ENCODE results near the gene MYO6. TPM values are rescaled to one million over a fixed set of nuclear protein-coding genes. Genes with fewer than 3 reads are reported as not detected.
A peak's percentile ranks its signal among the peaks of the same experiment; 100 is the strongest.
"Not testable (repeated sequence)": the region's sequence is repeated elsewhere in the genome, so short reads cannot be mapped to it uniquely, and the experiment has no call there.

MYO6 gene
- total RNA-seq, result 1 to 10 TPM; 4.3 to 4.6 TPM

DNA sequence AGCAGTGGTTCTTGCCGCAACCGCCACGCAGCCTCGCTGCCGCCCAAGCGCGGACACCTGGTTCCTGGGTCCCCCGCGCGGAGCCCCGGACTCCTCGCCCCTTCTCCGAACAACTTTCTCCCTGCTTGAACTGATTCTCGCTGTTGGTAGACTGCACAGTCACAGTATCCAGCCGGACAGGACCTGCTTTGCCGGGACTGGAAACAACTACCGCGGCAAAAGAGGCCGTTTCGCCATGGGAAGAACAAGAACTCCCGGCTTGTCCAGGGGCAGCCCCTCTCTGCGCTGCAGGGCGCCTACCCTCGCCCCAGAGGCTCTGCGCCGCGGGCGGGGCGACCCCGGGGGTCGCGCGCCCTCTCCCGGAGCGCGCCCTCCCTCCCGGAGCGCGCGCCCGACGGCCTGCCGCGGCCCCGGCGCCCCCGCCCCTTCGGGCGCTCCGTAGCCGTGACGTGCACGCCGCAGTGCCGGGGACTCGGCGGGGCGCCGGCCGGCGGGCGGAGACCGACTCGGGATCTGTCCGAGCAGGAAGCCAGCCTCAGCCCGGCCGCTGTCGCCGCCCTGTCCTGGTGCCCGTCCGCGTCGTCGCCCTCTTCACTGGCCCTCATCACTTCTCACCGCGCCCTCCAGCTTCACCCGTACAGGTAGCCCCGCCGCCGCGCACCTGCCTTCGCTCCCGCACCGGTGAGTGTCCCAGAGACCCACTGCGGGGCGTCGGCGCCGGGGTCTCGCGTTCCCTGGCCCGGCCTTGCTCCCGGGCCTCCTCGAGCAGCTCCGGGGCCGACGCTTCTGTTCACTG lies at the start of gene MYO6:
TSS of gene MYO6 (plus strand) at position 497 of the 796 bp plus-strand sequence. CDS start 68,309 bp downstream, outside the sequence.
- peaks cover 28% of the 10 kb centered on the region for H3K27me3 Mint-ChIP-seq
- H3K4me1 Mint-ChIP-seq, result peaks cover 14% of the 10 kb centered on the region
- peak within 1 kb of the TSS; percentile 80 for H3K4me3 Mint-ChIP-seq
- H3K9me3 Mint-ChIP-seq, result no peaks in the 10 kb centered on the region
- ChIA-PET POLR2A (interaction anchor here (1.0 kb wide), 1 partner anchor 146 kb away, joined by 3 read pairs; no protein-coding TSS in a partner anchor), CTCF (no interaction called here)
- no peak within 1 kb of the TSS for H3K27ac Mint-ChIP-seq
- DNase-seq, result peak; percentile 55
- H3K36me3 Mint-ChIP-seq (ENCODE audit: low read depth), result no peaks in the 10 kb centered on the region

DNA sequence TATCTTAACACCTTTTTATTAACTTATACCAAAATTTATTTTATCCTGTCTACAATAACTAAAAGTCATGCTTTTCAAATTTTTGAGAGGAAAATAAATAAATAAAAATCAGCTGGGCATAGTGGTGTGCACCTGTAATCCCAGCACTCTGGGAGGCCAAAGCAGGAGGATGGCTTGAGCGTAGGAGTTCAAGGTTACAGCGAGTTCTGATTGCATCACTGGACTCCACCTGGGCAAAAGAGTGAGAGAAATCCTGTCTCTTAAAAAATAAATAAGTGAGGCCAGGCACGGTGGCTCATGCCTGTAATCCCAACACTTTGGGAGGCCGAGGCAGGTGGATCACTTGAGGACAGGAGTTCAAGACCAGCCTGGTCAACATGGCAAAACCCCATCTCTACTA lies 40.7 kb upstream of the MYO6 start:
- H3K27me3 Mint-ChIP-seq, H3K4me3 Mint-ChIP-seq, CTCF ChIA-PET, H3K9me3 Mint-ChIP-seq, H3K27ac Mint-ChIP-seq, POLR2A ChIA-PET, DNase-seq, H3K4me1 Mint-ChIP-seq: not testable (repeated sequence)
- H3K36me3 Mint-ChIP-seq (ENCODE audit: low read depth), result peaks cover 39% of the 10 kb centered on the region

GRCh38 chr6:75711173-75711572 lies 37.9 kb upstream of the MYO6 start:
- DNase-seq, result no peak
- POLR2A ChIA-PET, result no interaction called here
- CTCF ChIA-PET, result no interaction called here
- Mint-ChIP-seq H3K36me3 (ENCODE audit: low read depth) (peaks cover 39% of the 10 kb centered on the region), H3K4me1 (no peaks in the 10 kb centered on the region), H3K27ac (no peak overlapping the region), H3K4me3 (no peak overlapping the region), H3K9me3 (no peaks in the 10 kb centered on the region), H3K27me3 (no peaks in the 10 kb centered on the region)

DNA sequence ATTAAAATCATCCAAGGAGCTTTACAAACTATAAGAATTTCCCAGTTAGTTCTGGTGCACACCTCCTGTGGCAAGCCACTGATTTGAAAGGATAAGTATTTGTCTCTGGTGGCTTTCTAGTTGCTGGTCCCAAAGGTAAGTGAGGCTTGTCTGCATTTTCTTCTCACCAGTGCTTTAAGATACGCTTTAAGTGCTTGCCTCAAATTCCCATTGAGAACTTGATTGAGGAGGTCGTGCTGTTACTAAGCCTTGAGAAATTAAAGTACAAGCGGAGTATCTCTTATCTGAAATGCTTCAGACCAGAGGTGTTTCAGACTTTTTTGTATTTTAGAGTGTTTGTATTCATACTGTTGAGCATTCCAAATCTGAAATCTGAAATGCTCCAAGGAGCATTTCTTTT lies 29.9 kb upstream of the MYO6 start:
- Mint-ChIP-seq H3K4me1 (no peaks in the 10 kb centered on the region), H3K9me3 (no peaks in the 10 kb centered on the region), H3K4me3 (no peak overlapping the region), H3K27ac (no peak overlapping the region), H3K36me3 (ENCODE audit: low read depth) (peaks cover 16% of the 10 kb centered on the region), H3K27me3 (no peaks in the 10 kb centered on the region)
- ChIA-PET POLR2A (no interaction called here), CTCF (no interaction called here)
- DNase-seq, result no peak

DNA sequence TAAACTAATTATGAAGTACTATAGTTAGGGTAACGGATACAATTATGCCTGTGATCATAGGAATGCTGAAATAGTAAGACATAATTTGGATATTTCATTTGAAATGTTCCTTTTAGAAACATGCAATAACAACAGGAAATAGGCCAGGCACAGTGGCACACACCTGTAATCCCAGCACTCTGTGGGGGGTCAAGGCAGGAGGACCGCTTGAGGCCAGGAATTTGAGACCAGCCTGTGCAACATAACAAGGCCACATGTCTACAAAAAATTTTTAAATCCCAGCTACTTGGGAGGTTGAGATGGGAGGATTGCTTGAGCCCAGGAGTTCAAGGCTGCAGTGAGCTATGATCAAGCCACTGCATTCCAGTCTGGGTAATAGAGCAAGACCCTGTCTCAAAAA lies 25.7 kb upstream of the MYO6 start:
- no peak overlapping the region for H3K4me3 Mint-ChIP-seq
- POLR2A ChIA-PET, result no interaction called here

GRCh38 chr6:75727206-75727605 lies 21.8 kb upstream of the MYO6 start:
- H3K9me3 Mint-ChIP-seq, result no peaks in the 10 kb centered on the region
- no peak overlapping the region for H3K4me3 Mint-ChIP-seq
- H3K4me1 Mint-ChIP-seq, result no peaks in the 10 kb centered on the region
- H3K27ac Mint-ChIP-seq, result no peak overlapping the region
- no peaks in the 10 kb centered on the region for H3K27me3 Mint-ChIP-seq
- POLR2A ChIA-PET, result no interaction called here
- no peak for DNase-seq
- H3K36me3 Mint-ChIP-seq (ENCODE audit: low read depth), result no peaks in the 10 kb centered on the region
- CTCF ChIA-PET, result no interaction called here

More for the DNA sequence above, 25.7 kb upstream of the MYO6 start:
- no peaks in the 10 kb centered on the region for H3K36me3 Mint-ChIP-seq (ENCODE audit: low read depth)
- no peaks in the 10 kb centered on the region for H3K9me3 Mint-ChIP-seq
- H3K27me3 Mint-ChIP-seq, result no peaks in the 10 kb centered on the region
- H3K27ac Mint-ChIP-seq, result no peak overlapping the region
- H3K4me1 Mint-ChIP-seq, result no peaks in the 10 kb centered on the region
- CTCF ChIA-PET, result no interaction called here
- no peak for DNase-seq

DNA sequence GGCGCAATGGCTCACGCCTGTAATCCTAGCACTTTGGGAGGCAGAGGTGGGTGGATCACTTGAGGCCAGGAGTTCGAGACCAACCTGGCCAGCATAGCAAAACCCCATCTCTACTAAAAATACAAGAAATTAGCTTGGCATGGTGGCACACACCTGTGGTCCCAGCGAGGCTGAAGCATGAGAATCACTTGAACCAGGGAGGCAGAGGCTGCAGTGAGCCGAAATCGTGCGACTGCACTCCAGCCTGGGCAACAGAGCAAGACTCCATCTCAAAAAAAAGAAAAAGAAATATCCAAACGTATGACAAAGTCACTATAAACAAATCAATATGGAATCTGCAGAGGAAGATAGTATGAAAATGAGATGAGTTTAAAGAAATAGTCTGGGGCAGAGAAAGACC lies 18.0 kb upstream of the MYO6 start:
- CTCF ChIA-PET; H3K4me1 Mint-ChIP-seq; H3K9me3 Mint-ChIP-seq; H3K27me3 Mint-ChIP-seq; H3K27ac Mint-ChIP-seq; H3K4me3 Mint-ChIP-seq; POLR2A ChIA-PET; H3K36me3 Mint-ChIP-seq (ENCODE audit: low read depth); DNase-seq: not testable (repeated sequence)

DNA sequence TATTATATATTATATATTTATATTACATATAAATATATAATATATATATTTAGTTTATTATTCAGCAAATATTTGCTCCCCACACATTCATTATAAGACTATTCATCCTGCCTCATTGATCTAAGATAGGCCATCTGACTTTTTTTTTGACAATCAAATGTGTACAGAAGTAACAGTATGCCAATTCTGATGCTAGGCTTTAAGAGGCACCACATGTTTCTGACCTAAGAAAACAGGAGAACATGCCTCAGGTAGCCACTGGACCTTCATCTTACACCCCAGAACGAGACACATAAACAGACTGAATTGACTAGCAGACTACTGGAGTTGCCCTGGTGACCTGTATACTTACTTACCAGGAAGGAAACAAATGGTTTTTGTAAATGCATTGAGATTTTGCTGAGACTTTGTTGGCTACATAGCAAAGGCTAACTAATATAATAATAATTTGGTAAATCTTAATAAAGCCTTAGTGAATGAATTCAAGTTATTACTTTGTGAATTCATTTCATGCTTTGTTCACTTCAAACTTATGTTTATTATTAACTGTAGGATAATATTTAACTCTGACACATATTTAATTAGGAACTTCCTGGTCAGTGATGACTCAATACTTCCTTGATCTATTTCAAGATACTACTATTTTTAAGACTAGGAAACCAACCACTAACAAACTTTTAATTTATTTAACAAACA lies 13.4 kb upstream of the MYO6 start:
- Mint-ChIP-seq H3K36me3 (ENCODE audit: low read depth) (no peaks in the 10 kb centered on the region), H3K4me3 (no peak overlapping the region), H3K4me1 (no peaks in the 10 kb centered on the region), H3K9me3 (no peaks in the 10 kb centered on the region), H3K27me3 (no peaks in the 10 kb centered on the region), H3K27ac (no peak overlapping the region)
- ChIA-PET POLR2A (no interaction called here), CTCF (interaction anchor here (0.6 kb wide), 1 partner anchor 239 kb away, joined by 3 read pairs; no protein-coding TSS in a partner anchor)
- no peak for DNase-seq

GRCh38 chr6:75743971-75744370 lies 5.1 kb upstream of the MYO6 start:
- H3K4me1 Mint-ChIP-seq, result peaks cover 7% of the 10 kb centered on the region
- CTCF ChIA-PET, result no interaction called here
- POLR2A ChIA-PET, result no interaction called here
- peaks cover 19% of the 10 kb centered on the region for H3K27me3 Mint-ChIP-seq
- H3K9me3 Mint-ChIP-seq, result no peaks in the 10 kb centered on the region
- H3K36me3 Mint-ChIP-seq (ENCODE audit: low read depth), result no peaks in the 10 kb centered on the region
- no peak overlapping the region for H3K27ac Mint-ChIP-seq
- no peak overlapping the region for H3K4me3 Mint-ChIP-seq
- no peak for DNase-seq

GRCh38 chr6:75745404-75745803 lies 3.6 kb upstream of the MYO6 start:
- no peak overlapping the region for H3K4me3 Mint-ChIP-seq
- no peaks in the 10 kb centered on the region for H3K9me3 Mint-ChIP-seq
- CTCF ChIA-PET, result no interaction called here
- POLR2A ChIA-PET, result no interaction called here
- H3K36me3 Mint-ChIP-seq (ENCODE audit: low read depth), result no peaks in the 10 kb centered on the region
- no peak overlapping the region for H3K27ac Mint-ChIP-seq
- H3K27me3 Mint-ChIP-seq, result peaks cover 23% of the 10 kb centered on the region
- no peak for DNase-seq
- H3K4me1 Mint-ChIP-seq, result peaks cover 9% of the 10 kb centered on the region

- H3K27ac Mint-ChIP-seq, result no peak overlapping the region
- no peak for DNase-seq
- ChIA-PET CTCF (no interaction called here), POLR2A (no interaction called here)
- H3K4me3 Mint-ChIP-seq, result no peak overlapping the region
- no peaks in the 10 kb centered on the region for H3K36me3 Mint-ChIP-seq (ENCODE audit: low read depth)
- H3K27me3 Mint-ChIP-seq, result peaks cover 28% of the 10 kb centered on the region
- H3K4me1 Mint-ChIP-seq, result peaks cover 12% of the 10 kb centered on the region
- H3K9me3 Mint-ChIP-seq, result no peaks in the 10 kb centered on the region
Observed at GRCh38 chr6:75746221-75746620, 2.8 kb upstream of the MYO6 start.

DNA sequence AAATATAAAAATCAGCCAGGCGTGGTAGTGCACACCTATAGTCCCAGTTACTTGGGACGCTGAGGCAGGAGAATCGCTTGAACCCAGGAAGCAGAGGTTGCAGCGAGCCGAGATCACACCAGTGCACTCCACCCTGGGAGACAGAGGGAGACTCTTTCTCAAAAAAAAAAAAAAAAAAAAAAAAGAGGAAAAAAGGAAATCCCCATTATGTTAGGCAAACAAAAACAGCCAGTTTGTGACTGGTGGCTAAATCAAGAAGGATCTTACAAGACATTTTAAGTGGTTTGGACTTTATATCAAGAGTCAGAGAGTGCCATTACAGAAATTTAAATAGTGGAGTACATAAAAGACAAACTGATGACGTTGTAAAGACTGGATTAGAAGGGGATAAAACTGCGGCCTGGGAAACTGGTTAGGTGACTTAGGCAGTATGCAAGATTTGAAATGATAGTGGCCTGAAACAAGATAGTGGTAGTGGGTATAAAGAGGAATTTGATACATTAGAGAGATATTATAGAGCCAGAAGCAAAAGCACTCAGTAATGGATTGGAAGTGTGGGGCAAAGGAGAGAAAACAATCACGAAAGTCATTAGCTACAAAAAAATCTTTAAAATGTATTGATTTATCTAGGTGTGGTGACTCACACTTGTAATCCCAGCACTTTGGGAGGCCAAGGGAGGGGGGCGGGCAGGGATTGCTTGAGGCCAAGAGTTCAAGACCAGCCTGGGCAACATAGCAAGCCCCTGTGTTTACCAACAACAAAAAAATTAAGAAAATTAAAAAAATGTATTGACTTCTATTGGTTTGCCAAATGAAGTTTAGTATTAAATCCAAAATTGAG lies 1.7 kb upstream of the MYO6 start:
- H3K4me3 Mint-ChIP-seq, result no peak overlapping the region
- peaks cover 28% of the 10 kb centered on the region for H3K27me3 Mint-ChIP-seq

GRCh38 chr6:75748003-75748742 lies 866 bp upstream of the MYO6 start:
- ChIA-PET POLR2A (no interaction called here), CTCF (no interaction called here)
- Mint-ChIP-seq H3K27ac (no peak overlapping the region), H3K9me3 (no peaks in the 10 kb centered on the region), H3K4me1 (peaks cover 12% of the 10 kb centered on the region), H3K27me3 (peaks cover 28% of the 10 kb centered on the region), H3K36me3 (ENCODE audit: low read depth) (no peaks in the 10 kb centered on the region), H3K4me3 (peak overlapping the region; percentile 76)
- DNase-seq, result no peak

More for the DNA sequence above, 1.7 kb upstream of the MYO6 start:
- ChIA-PET POLR2A (no interaction called here), CTCF (no interaction called here)
- no peaks in the 10 kb centered on the region for H3K36me3 Mint-ChIP-seq (ENCODE audit: low read depth)
- no peak for DNase-seq
- peaks cover 12% of the 10 kb centered on the region for H3K4me1 Mint-ChIP-seq
- H3K27ac Mint-ChIP-seq, result no peak overlapping the region
- no peaks in the 10 kb centered on the region for H3K9me3 Mint-ChIP-seq
